OCI-LY7 (cell line): ENCODE measurements around the gene TMEM247. TPM values are rescaled to one million over a fixed set of nuclear protein-coding genes. Genes with fewer than 3 reads are reported as not detected.

Source experiments
- BruUV-seq: library from RNA; stranded (reverse); fragments of 400-500 nt; replicated peaks from 2 replicates; lab custom pipeline; 2021; lab: Mats Ljungman, UMichigan
- CTCF ChIA-PET: fragments of 300-600 bp; sonication (Branson Sonifier 250); formaldehyde crosslinking; loops from one replicate; lab custom pipeline; 2022; ENCODE audit warnings: antibody characterized with exemption; ENCODE audit not compliant: unreplicated experiment; lab: Charles Lee
- POLR2A ChIA-PET: fragments of 300-600 bp; sonication (Branson Sonifier 250); formaldehyde crosslinking; loops from one replicate; lab custom pipeline; 2022; ENCODE audit warnings: antibody characterized with exemption; lab: Charles Lee
- DNase-seq: peaks from one replicate; pipeline ENCODE4 v3.0.0-alpha.2; 2015; ENCODE audit warnings: low spot score
- H2AFZ ChIP-seq: fragments of 200-600 bp; sonication (generic), shearing (Covaris generic); 2 replicates; pipeline ENCODE4 v1.6.1; 2014; ENCODE audit warnings: mild to moderate bottlenecking, antibody characterized with exemption, low read length, moderate library complexity
- H3K27ac ChIP-seq: fragments of 200-600 bp; sonication (generic); 2 replicates; pipeline ENCODE4 v1.5.1; 2014; ENCODE audit warnings: mixed run types, low read depth, mild to moderate bottlenecking, moderate library complexity, low read length, inconsistent platforms; ENCODE audit not compliant: poor library complexity, severe bottlenecking
- H3K36me3 ChIP-seq: fragments of 200-600 bp; sonication (generic); 2 replicates; pipeline ENCODE4 v1.6.1; 2014; ENCODE audit warnings: mild to moderate bottlenecking, antibody characterized with exemption, low read length, moderate library complexity, mixed read lengths; ENCODE audit not compliant: insufficient read depth
- H3K4me1 ChIP-seq: fragments of 200-600 bp; sonication (generic); 2 replicates; pipeline ENCODE4 v1.5.1; 2014; ENCODE audit warnings: mild to moderate bottlenecking, low read length; ENCODE audit not compliant: insufficient read depth, poor library complexity, severe bottlenecking
- H3K4me2 ChIP-seq: fragments of 200-600 bp; sonication (generic); 2 replicates; pipeline ENCODE4 v1.6.1; 2014; ENCODE audit warnings: mild to moderate bottlenecking, low read length
- H3K4me3 ChIP-seq: fragments of 200-600 bp; sonication (generic); 2 replicates; pipeline ENCODE4 v1.5.1; 2014; ENCODE audit warnings: mild to moderate bottlenecking, low read depth, low read length; ENCODE audit not compliant: poor library complexity, severe bottlenecking
- H3K79me2 ChIP-seq: fragments of 200-600 bp; sonication (generic); 2 replicates; pipeline ENCODE4 v1.6.1; 2016; ENCODE audit warnings: low read depth, mild to moderate bottlenecking, low read length, moderate library complexity, mixed read lengths; ENCODE audit not compliant: insufficient read depth
- H3K9me2 ChIP-seq: fragments of 200-600 bp; sonication (generic); 2 replicates; pipeline ENCODE4 v1.6.1; 2016; ENCODE audit warnings: mild to moderate bottlenecking, low read length, mixed read lengths; ENCODE audit not compliant: insufficient read depth
- H3K9me3 ChIP-seq: fragments of 200-600 bp; sonication (generic); 2 replicates; pipeline ENCODE4 v1.6.1; 2014; ENCODE audit warnings: mild to moderate bottlenecking, mixed run types, low read length, mixed read lengths
- H4K20me1 ChIP-seq: fragments of 200-600 bp; sonication (generic); 2 replicates; pipeline ENCODE4 v1.6.1; 2014; ENCODE audit warnings: mild to moderate bottlenecking, antibody characterized with exemption, low read length, moderate library complexity, mixed read lengths; ENCODE audit not compliant: insufficient read depth
- CTCF ChIP-seq: fragments of 200-600 bp; sonication (generic); conservative IDR thresholded peaks from 2 replicates; pipeline ENCODE4 v1.5.1; 2014; ENCODE audit warnings: mild to moderate bottlenecking, antibody characterized with exemption, low read length, moderate library complexity, mixed read lengths
- EZH2phosphoT487 ChIP-seq: fragments of 200-600 bp; sonication (generic); IDR thresholded peaks from 2 replicates; pipeline ENCODE4 v1.6.1; 2018; ENCODE audit warnings: low read depth, borderline replicate concordance, mild to moderate bottlenecking, mixed run types, antibody characterized with exemption, low read length, moderate library complexity, mixed read lengths
- intact Hi-C: fragments of 100-400 bp; cut with micrococcal nuclease; formaldehyde crosslinking; loops from one replicate; pipeline ENCODE4 v1.10.0; 2022; ENCODE audit not compliant: unreplicated experiment
- total RNA-seq, 2 experiments: library from RNA; depleted of rRNA in 1 of 2; stranded (reverse); fragments of >200 nt in 1 of 2; shearing (Covaris generic) in 1 of 2; gene quantifications; 2 replicates each; pipeline ENCODE4 v1.2.3, GENCODE V29; 2014 to 2022

Gene TMEM247
- total RNA-seq, 2 experiments from 2014 or later, result not detected

GRCh38 chr2:46525522-46526155 lies 46.3 kb downstream of the TMEM247 start:
- H4K20me1 ChIP-seq, result no peaks in the 10 kb centered on the region
- BruUV-seq, result no TSS peak
- no peaks in the 10 kb centered on the region for H3K9me3 ChIP-seq
- DNase-seq, result no peak
- ChIA-PET CTCF (no interaction called here), POLR2A (interaction anchor here (0.8 to 2.1 kb wide), 2 partner anchors 11 to 20 kb away, joined by 3 to 4 read pairs; no protein-coding TSS in a partner anchor)
- H3K4me2 ChIP-seq, result no peak overlapping the region
- no peak overlapping the region for H3K4me3 ChIP-seq
- no peaks in the 10 kb centered on the region for H3K79me2 ChIP-seq
- intact Hi-C loops, result no loop called here
- no peaks in the 10 kb centered on the region for H3K4me1 ChIP-seq
- TF ChIP-seq EZH2phosphoT487 (no peak), CTCF (no peak)
- no peak overlapping the region for H2AFZ ChIP-seq
- no peaks in the 10 kb centered on the region for H3K9me2 ChIP-seq
- no peaks in the 10 kb centered on the region; the same call in 1 of the 2 replicates for H3K36me3 ChIP-seq
- no peak overlapping the region for H3K27ac ChIP-seq

GRCh38 chr2:46528880-46529279 lies 49.5 kb downstream of the TMEM247 start:
- Histone ChIP-seq H3K4me2 (no peak overlapping the region), H3K36me3 (peaks cover 17% of the 10 kb centered on the region), H3K9me3 (no peaks in the 10 kb centered on the region), H3K27ac (no peak overlapping the region), H3K9me2 (no peaks in the 10 kb centered on the region), H3K79me2 (no peaks in the 10 kb centered on the region), H2AFZ (no peak overlapping the region), H4K20me1 (no peaks in the 10 kb centered on the region), H3K4me1 (peaks cover 3% of the 10 kb centered on the region), H3K4me3 (no peak overlapping the region)
- no TSS peak for BruUV-seq
- no peak for DNase-seq
- TF ChIP-seq CTCF (no peak), EZH2phosphoT487 (no peak)
- POLR2A ChIA-PET, result no interaction called here
- CTCF ChIA-PET, result interaction anchor here (1.1 kb wide), 1 partner anchor 9 kb away, joined by 3 read pairs; no protein-coding TSS in a partner anchor
- intact Hi-C loops, result no loop called here

- Histone ChIP-seq H3K9me3 (no peaks in the 10 kb centered on the region), H3K4me1 (peaks cover 21% of the 10 kb centered on the region), H4K20me1 (no peaks in the 10 kb centered on the region), H3K79me2 (no peaks in the 10 kb centered on the region), H2AFZ (no peak overlapping the region), H3K27ac (no peak overlapping the region), H3K9me2 (no peaks in the 10 kb centered on the region), H3K36me3 (peaks cover 17% of the 10 kb centered on the region), H3K4me2 (no peak overlapping the region), H3K4me3 (no peak overlapping the region)
- POLR2A ChIA-PET, result interaction anchor here (0.9 to 1.3 kb wide), 3 partner anchors 19 to 46 kb away, joined by 3 to 6 read pairs (median 5); no protein-coding TSS in a partner anchor
- no peak for TF ChIP-seq EZH2phosphoT487
- no peak for TF ChIP-seq CTCF
- intact Hi-C loops, result no loop called here
- CTCF ChIA-PET, result no interaction called here
- no TSS peak for BruUV-seq
- DNase-seq, result no peak
Measured at GRCh38 chr2:46530639-46531038, 51.3 kb downstream of the TMEM247 start.
